Measurements from ENCODE around the gene TIAL1. TPM values are rescaled to one million over a fixed set of nuclear protein-coding genes. Genes with fewer than 3 reads are reported as not detected.

TIAL1 gene
- 10 to 100 TPM; 46.8 to 55.1 TPM for polyA plus RNA-seq

- H3K4me1 ChIP-seq (ENCODE audit: control insufficient read depth in 2 of 2, insufficient read depth in 2 of 2, low read length in 1 of 2): no peaks in the 10 kb centered on the region
- no peaks in the 10 kb centered on the region for H3K36me3 ChIP-seq (ENCODE audit: control insufficient read depth in 2 of 2, insufficient read depth in 2 of 2, low read length in 1 of 2)
- 0% methylated on average over 64 to 66 of the region's 66 CpGs for WGBS, 2 donors
- peak within 1 kb of the TSS; percentile 72 to 81 for H3K4me3 ChIP-seq (ENCODE audit: low read depth in 1 of 2, low read length in 2 of 2)
- peak within 1 kb of the TSS; percentile 97 for H3K27ac ChIP-seq (ENCODE audit: low read depth in 2 of 2, low read length in 1 of 2)
- no peaks in the 10 kb centered on the region for H3K9me3 ChIP-seq (ENCODE audit: control insufficient read depth in 2 of 2, insufficient read depth in 1 of 2, low read depth in 1 of 2, low read length in 1 of 2)
- no peaks in the 10 kb centered on the region for H3K27me3 ChIP-seq (ENCODE audit: control insufficient read depth in 1 of 2, insufficient read depth in 2 of 2, low read length in 2 of 2)
These were observed at the start of gene TIAL1 for GRCh38 chr10:119596537-119597404. Gene TIAL1, minus strand, starts transcription at chr10:119596964. Its CDS starts 499 bp downstream, at chr10:119596465.

- no peaks in the 10 kb centered on the region for H3K36me3 ChIP-seq (ENCODE audit: control insufficient read depth in 2 of 2, insufficient read depth in 2 of 2, low read length in 1 of 2)
- H3K27me3 ChIP-seq (ENCODE audit: control insufficient read depth in 1 of 2, insufficient read depth in 2 of 2, low read length in 2 of 2): no peaks in the 10 kb centered on the region
- H3K4me1 ChIP-seq (ENCODE audit: control insufficient read depth in 2 of 2, insufficient read depth in 2 of 2, low read length in 1 of 2): peaks cover 0 to 5% of the 10 kb centered on the region in 2 donors
- no peak overlapping the region for H3K27ac ChIP-seq (ENCODE audit: low read depth in 2 of 2, low read length in 1 of 2)
- WGBS, 2 donors: 92 to 95% methylated on average over 3 of the region's 3 CpGs
- peaks cover 2 to 7% of the 10 kb centered on the region in 2 donors for H3K9me3 ChIP-seq (ENCODE audit: control insufficient read depth in 2 of 2, insufficient read depth in 1 of 2, low read depth in 1 of 2, low read length in 1 of 2)
- H3K4me3 ChIP-seq (ENCODE audit: low read depth in 1 of 2, low read length in 2 of 2): no peak overlapping the region
These were observed 48.2 kb upstream of the TIAL1 start for GRCh38 chr10:119644994-119645393.

GRCh38 chr10:119644205-119644814 lies 47.5 kb upstream of the TIAL1 start:
- Histone ChIP-seq H3K27me3 (ENCODE audit: control insufficient read depth in 1 of 2, insufficient read depth in 2 of 2, low read length in 2 of 2) (no peaks in the 10 kb centered on the region), H3K36me3 (ENCODE audit: control insufficient read depth in 2 of 2, insufficient read depth in 2 of 2, low read length in 1 of 2) (no peaks in the 10 kb centered on the region), H3K9me3 (ENCODE audit: control insufficient read depth in 2 of 2, insufficient read depth in 1 of 2, low read depth in 1 of 2, low read length in 1 of 2) (peaks cover 2 to 7% of the 10 kb centered on the region in 2 donors), H3K27ac (ENCODE audit: low read depth in 2 of 2, low read length in 1 of 2) (no peak overlapping the region), H3K4me1 (ENCODE audit: control insufficient read depth in 2 of 2, insufficient read depth in 2 of 2, low read length in 1 of 2) (peaks cover 0 to 5% of the 10 kb centered on the region in 2 donors), H3K4me3 (ENCODE audit: low read depth in 1 of 2, low read length in 2 of 2) (no peak overlapping the region)
- 72 to 74% methylated on average over 15 of the region's 15 CpGs for WGBS, 2 donors

GRCh38 chr10:119643306-119644204 lies 46.8 kb upstream of the TIAL1 start:
- H3K36me3 ChIP-seq (ENCODE audit: control insufficient read depth in 2 of 2, insufficient read depth in 2 of 2, low read length in 1 of 2): no peaks in the 10 kb centered on the region
- H3K4me1 ChIP-seq (ENCODE audit: control insufficient read depth in 2 of 2, insufficient read depth in 2 of 2, low read length in 1 of 2): peaks cover 0 to 5% of the 10 kb centered on the region in 2 donors
- H3K9me3 ChIP-seq (ENCODE audit: control insufficient read depth in 2 of 2, insufficient read depth in 1 of 2, low read depth in 1 of 2, low read length in 1 of 2): peaks cover 2 to 7% of the 10 kb centered on the region in 2 donors
- no peaks in the 10 kb centered on the region for H3K27me3 ChIP-seq (ENCODE audit: control insufficient read depth in 1 of 2, insufficient read depth in 2 of 2, low read length in 2 of 2)
- H3K4me3 ChIP-seq (ENCODE audit: low read depth in 1 of 2, low read length in 2 of 2): no peak overlapping the region
- WGBS, 2 donors: 77 to 85% methylated on average over 15 of the region's 15 CpGs
- peak overlapping the region in 1 of 2 donors; percentile 26 for H3K27ac ChIP-seq (ENCODE audit: low read depth in 2 of 2, low read length in 1 of 2)

GRCh38 chr10:119642556-119643111 lies 45.9 kb upstream of the TIAL1 start:
- H3K4me3 ChIP-seq (ENCODE audit: low read depth in 1 of 2, low read length in 2 of 2): no peak overlapping the region
- H3K9me3 ChIP-seq (ENCODE audit: control insufficient read depth in 2 of 2, insufficient read depth in 1 of 2, low read depth in 1 of 2, low read length in 1 of 2): peaks cover 2 to 7% of the 10 kb centered on the region in 2 donors
- peak overlapping the region in 1 of 2 donors; percentile 56 for H3K27ac ChIP-seq (ENCODE audit: low read depth in 2 of 2, low read length in 1 of 2)
- H3K27me3 ChIP-seq (ENCODE audit: control insufficient read depth in 1 of 2, insufficient read depth in 2 of 2, low read length in 2 of 2): no peaks in the 10 kb centered on the region
- no peaks in the 10 kb centered on the region for H3K36me3 ChIP-seq (ENCODE audit: control insufficient read depth in 2 of 2, insufficient read depth in 2 of 2, low read length in 1 of 2)
- 82 to 85% methylated on average over 2 of the region's 2 CpGs for WGBS, 2 donors
- H3K4me1 ChIP-seq (ENCODE audit: control insufficient read depth in 2 of 2, insufficient read depth in 2 of 2, low read length in 1 of 2): peaks cover 0 to 5% of the 10 kb centered on the region in 2 donors

GRCh38 chr10:119640875-119641526 lies 44.2 kb upstream of the TIAL1 start:
- Histone ChIP-seq H3K9me3 (ENCODE audit: control insufficient read depth in 2 of 2, insufficient read depth in 1 of 2, low read depth in 1 of 2, low read length in 1 of 2) (peaks cover under 1 to 7% of the 10 kb centered on the region in 2 donors), H3K36me3 (ENCODE audit: control insufficient read depth in 2 of 2, insufficient read depth in 2 of 2, low read length in 1 of 2) (no peaks in the 10 kb centered on the region), H3K27ac (ENCODE audit: low read depth in 2 of 2, low read length in 1 of 2) (no peak overlapping the region), H3K4me3 (ENCODE audit: low read depth in 1 of 2, low read length in 2 of 2) (no peak overlapping the region), H3K4me1 (ENCODE audit: control insufficient read depth in 2 of 2, insufficient read depth in 2 of 2, low read length in 1 of 2) (peaks cover 0 to 5% of the 10 kb centered on the region in 2 donors), H3K27me3 (ENCODE audit: control insufficient read depth in 1 of 2, insufficient read depth in 2 of 2, low read length in 2 of 2) (no peaks in the 10 kb centered on the region)
- 76 to 87% methylated on average over 8 of the region's 8 CpGs for WGBS, 2 donors

GRCh38 chr10:119640384-119640783 lies 43.6 kb upstream of the TIAL1 start:
- Histone ChIP-seq H3K4me3 (ENCODE audit: low read depth in 1 of 2, low read length in 2 of 2) (no peak overlapping the region), H3K4me1 (ENCODE audit: control insufficient read depth in 2 of 2, insufficient read depth in 2 of 2, low read length in 1 of 2) (peaks cover 0 to 5% of the 10 kb centered on the region in 2 donors), H3K27ac (ENCODE audit: low read depth in 2 of 2, low read length in 1 of 2) (no peak overlapping the region), H3K36me3 (ENCODE audit: control insufficient read depth in 2 of 2, insufficient read depth in 2 of 2, low read length in 1 of 2) (no peaks in the 10 kb centered on the region), H3K27me3 (ENCODE audit: control insufficient read depth in 1 of 2, insufficient read depth in 2 of 2, low read length in 2 of 2) (no peaks in the 10 kb centered on the region), H3K9me3 (ENCODE audit: control insufficient read depth in 2 of 2, insufficient read depth in 1 of 2, low read depth in 1 of 2, low read length in 1 of 2) (peaks cover 0 to 7% of the 10 kb centered on the region in 2 donors)
- WGBS, 2 donors: 95 to 96% methylated on average over 6 of the region's 6 CpGs

- Histone ChIP-seq H3K36me3 (ENCODE audit: control insufficient read depth in 2 of 2, insufficient read depth in 2 of 2, low read length in 1 of 2) (no peaks in the 10 kb centered on the region), H3K4me1 (ENCODE audit: control insufficient read depth in 2 of 2, insufficient read depth in 2 of 2, low read length in 1 of 2) (peaks cover 0 to 5% of the 10 kb centered on the region in 2 donors), H3K27ac (ENCODE audit: low read depth in 2 of 2, low read length in 1 of 2) (no peak overlapping the region), H3K4me3 (ENCODE audit: low read depth in 1 of 2, low read length in 2 of 2) (no peak overlapping the region), H3K27me3 (ENCODE audit: control insufficient read depth in 1 of 2, insufficient read depth in 2 of 2, low read length in 2 of 2) (no peaks in the 10 kb centered on the region), H3K9me3 (ENCODE audit: control insufficient read depth in 2 of 2, insufficient read depth in 1 of 2, low read depth in 1 of 2, low read length in 1 of 2) (no peaks in the 10 kb centered on the region)
- WGBS, 2 donors: 75 to 85% methylated on average over 7 of the region's 7 CpGs
These were observed 42.2 kb upstream of the TIAL1 start for GRCh38 chr10:119638982-119639381.
